ENCODE results near the gene UEVLD.

UEVLD gene

DNA sequence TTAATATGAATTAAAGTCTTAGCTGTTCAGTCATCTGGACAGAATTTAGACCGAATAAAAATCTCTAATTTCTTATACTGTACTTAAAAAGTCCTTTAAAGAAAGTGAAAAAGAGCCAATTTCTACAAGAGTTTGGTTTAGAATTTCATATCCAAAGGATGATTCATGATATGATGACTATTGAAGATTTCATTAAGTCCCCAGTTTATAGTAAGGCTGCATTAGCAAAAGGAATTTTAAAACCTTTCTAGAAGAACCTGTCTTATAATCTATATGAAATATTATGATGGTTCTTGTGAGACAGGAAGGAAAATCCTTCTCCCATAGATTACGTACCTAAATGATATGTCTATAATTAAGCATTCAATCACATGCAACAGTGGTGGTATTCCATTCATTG lies 96.6 kb downstream of the UEVLD start:
- no peak for DNase-seq (ENCODE audit: low read depth)
- no peak for TF ChIP-seq CTCF (IDR thresholded peaks at IDR 0.05; ENCODE audit: control insufficient read depth, extremely low read depth, insufficient read depth)

GRCh38 chr11:18490736-18491485 lies 97.6 kb downstream of the UEVLD start:
- H3K4me3 ChIP-seq (ENCODE audit: low read depth, low read length) = no peak overlapping the region
- DNase-seq (ENCODE audit: low read depth) = no peak
- no peak for TF ChIP-seq CTCF (IDR thresholded peaks at IDR 0.05; ENCODE audit: control insufficient read depth, extremely low read depth, insufficient read depth)

More for the DNA sequence above, 96.6 kb downstream of the UEVLD start:
- H3K4me3 ChIP-seq (ENCODE audit: low read depth, low read length) = no peak overlapping the region

- H3K4me3 ChIP-seq (ENCODE audit: low read depth, low read length) = no peak overlapping the region
- TF ChIP-seq CTCF (IDR thresholded peaks at IDR 0.05; ENCODE audit: control insufficient read depth, extremely low read depth, insufficient read depth) = no peak
- no peak for DNase-seq (ENCODE audit: low read depth)
These were observed 98.2 kb downstream of the UEVLD start for GRCh38 chr11:18490319-18490718.

DNA sequence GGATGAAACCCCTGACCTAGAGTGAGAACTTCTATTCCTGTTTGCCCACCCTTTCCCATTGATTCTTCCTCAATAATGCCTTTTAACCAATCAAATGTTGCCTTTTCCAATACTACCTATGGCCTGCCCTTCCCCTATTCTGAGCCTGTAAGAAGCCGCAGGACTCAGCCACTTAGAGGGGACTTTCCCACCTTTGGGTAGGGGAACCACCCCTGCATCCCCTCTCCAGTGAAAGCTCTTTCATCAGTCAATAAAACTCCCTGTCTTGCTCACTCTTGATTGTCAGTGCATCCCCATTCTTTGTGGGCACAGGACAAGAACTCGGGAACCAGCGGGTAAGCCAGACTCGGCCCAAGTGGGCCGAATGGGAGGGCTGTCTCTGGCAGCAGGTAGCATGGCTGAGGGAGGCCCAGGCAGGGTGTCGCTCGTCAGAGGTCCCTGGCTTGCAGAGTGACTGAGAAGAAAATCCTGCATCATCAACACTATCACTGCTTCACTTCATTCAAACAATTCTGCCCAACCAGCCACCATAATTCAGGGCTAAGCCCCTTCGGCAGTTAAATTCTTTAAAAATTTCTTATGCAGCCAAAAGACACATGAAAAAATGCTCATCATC lies 102.5 kb downstream of the UEVLD start:
- TF ChIP-seq CTCF (IDR thresholded peaks at IDR 0.05; ENCODE audit: control insufficient read depth, extremely low read depth, insufficient read depth) = no peak
- H3K4me3 ChIP-seq (ENCODE audit: low read depth, low read length) = no peak overlapping the region
- DNase-seq (ENCODE audit: low read depth) = no peak
